ENCODE results near the gene DISP2. TPM values are rescaled to one million over a fixed set of nuclear protein-coding genes. Genes with fewer than 3 reads are reported as not detected.
A peak's percentile ranks its signal among the peaks of the same experiment; 100 is the strongest.

Gene DISP2
- total RNA-seq, 1 experiment from 2014 or later, result 1.3 TPM

- H3K27ac Mint-ChIP-seq (ENCODE audit: unreplicated experiment), result peak overlapping the region; percentile 9
- H3K4me3 Mint-ChIP-seq (ENCODE audit: low read depth, unreplicated experiment), result peak overlapping the region; percentile 59
These were observed 9.3 kb downstream of the DISP2 start for GRCh38 chr15:40367371-40367685.

GRCh38 chr15:40367686-40368611 is 9.9 kb downstream of the DISP2 start:
- peak; percentile 52 for TF ChIP-seq CTCF (IDR thresholded peaks at IDR 0.05; ENCODE audit: unreplicated experiment)
- Mint-ChIP-seq H3K27ac (ENCODE audit: unreplicated experiment) (peak overlapping the region; percentile 9), H3K27me3 (ENCODE audit: unreplicated experiment) (no peaks in the 10 kb centered on the region), H3K4me3 (ENCODE audit: low read depth, unreplicated experiment) (peak overlapping the region; percentile 59), H3K36me3 (ENCODE audit: insufficient read depth, unreplicated experiment) (peaks cover 5% of the 10 kb centered on the region), H3K4me1 (ENCODE audit: low read depth, unreplicated experiment) (peaks cover 11% of the 10 kb centered on the region), H3K9me3 (ENCODE audit: low read depth, unreplicated experiment) (no peaks in the 10 kb centered on the region)
- CTCF ChIA-PET, result interaction anchor here (0.6 to 1.4 kb wide), 4 partner anchors 28 to 79 kb away, joined by 3 to 7 read pairs (median 4); partner anchors contain the start of genes CCDC9B and IVD
- DNase-seq, result peak; percentile 83
- intact Hi-C loops (cut with micrococcal nuclease; ENCODE audit: unreplicated experiment), result loop anchor here (1.0 kb wide), 1 partner anchor 53 kb away; no protein-coding TSS in a partner anchor
- BruUV-seq (replicated peaks), result no TSS peak

More at GRCh38 chr15:40367371-40367685, 9.3 kb downstream of the DISP2 start:
- CTCF ChIA-PET, result interaction anchor here (0.6 to 1.4 kb wide), 4 partner anchors 27 to 78 kb away, joined by 3 to 7 read pairs (median 4); partner anchors contain the start of genes CCDC9B and IVD
- Mint-ChIP-seq H3K27me3 (ENCODE audit: unreplicated experiment) (no peaks in the 10 kb centered on the region), H3K9me3 (ENCODE audit: low read depth, unreplicated experiment) (no peaks in the 10 kb centered on the region), H3K4me1 (ENCODE audit: low read depth, unreplicated experiment) (peaks cover 11% of the 10 kb centered on the region), H3K36me3 (ENCODE audit: insufficient read depth, unreplicated experiment) (peaks cover 5% of the 10 kb centered on the region)
- TF ChIP-seq CTCF (IDR thresholded peaks at IDR 0.05; ENCODE audit: unreplicated experiment), result no peak
- BruUV-seq (replicated peaks), result no TSS peak
- no peak for DNase-seq
- intact Hi-C loops (cut with micrococcal nuclease; ENCODE audit: unreplicated experiment), result no loop called here

GRCh38 chr15:40368719-40369473 is 10.9 kb downstream of the DISP2 start:
- no peak for TF ChIP-seq CTCF (IDR thresholded peaks at IDR 0.05; ENCODE audit: unreplicated experiment)
- intact Hi-C loops (cut with micrococcal nuclease; ENCODE audit: unreplicated experiment), result loop anchor here (1.0 kb wide), 1 partner anchor 52 kb away; no protein-coding TSS in a partner anchor
- Mint-ChIP-seq H3K9me3 (ENCODE audit: low read depth, unreplicated experiment) (no peaks in the 10 kb centered on the region), H3K27me3 (ENCODE audit: unreplicated experiment) (no peaks in the 10 kb centered on the region), H3K4me3 (ENCODE audit: low read depth, unreplicated experiment) (no peak overlapping the region), H3K27ac (ENCODE audit: unreplicated experiment) (no peak overlapping the region), H3K36me3 (ENCODE audit: insufficient read depth, unreplicated experiment) (peaks cover 5% of the 10 kb centered on the region), H3K4me1 (ENCODE audit: low read depth, unreplicated experiment) (peaks cover 11% of the 10 kb centered on the region)
- no peak for DNase-seq
- BruUV-seq (replicated peaks), result no TSS peak
- CTCF ChIA-PET, result interaction anchor here (1.4 kb wide), 1 partner anchor 80 kb away, joined by 4 read pairs; no protein-coding TSS in a partner anchor

GRCh38 chr15:40369474-40369869 is 11.5 kb downstream of the DISP2 start:
- intact Hi-C loops (cut with micrococcal nuclease; ENCODE audit: unreplicated experiment), result no loop called here
- H3K4me1 Mint-ChIP-seq (ENCODE audit: low read depth, unreplicated experiment), result peaks cover 11% of the 10 kb centered on the region
- BruUV-seq (replicated peaks), result no TSS peak
- peaks cover 5% of the 10 kb centered on the region for H3K36me3 Mint-ChIP-seq (ENCODE audit: insufficient read depth, unreplicated experiment)
- H3K4me3 Mint-ChIP-seq (ENCODE audit: low read depth, unreplicated experiment), result no peak overlapping the region
- DNase-seq, result no peak
- TF ChIP-seq CTCF (IDR thresholded peaks at IDR 0.05; ENCODE audit: unreplicated experiment), result no peak
- H3K27me3 Mint-ChIP-seq (ENCODE audit: unreplicated experiment), result no peaks in the 10 kb centered on the region
- H3K27ac Mint-ChIP-seq (ENCODE audit: unreplicated experiment), result no peak overlapping the region
- H3K9me3 Mint-ChIP-seq (ENCODE audit: low read depth, unreplicated experiment), result no peaks in the 10 kb centered on the region
- CTCF ChIA-PET, result no interaction called here

Data from Calu3 (cell line).